Measurements from ENCODE around the gene SLC24A3.

Gene SLC24A3

DNA sequence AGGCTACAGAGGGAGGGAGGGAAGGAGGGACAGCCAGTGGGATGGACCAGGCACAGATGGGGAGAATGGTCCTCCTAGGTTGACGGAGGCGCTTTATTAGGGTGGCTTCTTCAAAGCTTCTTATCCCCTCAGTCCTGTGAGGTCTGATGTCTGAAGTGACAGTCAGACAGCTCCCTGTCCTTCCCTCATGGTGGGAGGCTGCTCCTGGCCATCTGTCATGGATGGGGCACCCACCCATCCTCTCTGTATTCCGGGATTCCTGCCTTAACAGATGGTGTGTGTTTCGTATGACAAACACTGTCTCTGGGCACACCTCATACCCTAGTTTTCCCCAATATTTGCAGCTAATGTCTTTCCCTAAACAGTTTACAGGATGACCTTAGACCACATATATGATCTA is 553.5 kb downstream of the SLC24A3 start:
- no peak overlapping the region for H3K27ac ChIP-seq
- H3K36me3 ChIP-seq (ENCODE audit: insufficient read depth, low read length): no peaks in the 10 kb centered on the region

DNA sequence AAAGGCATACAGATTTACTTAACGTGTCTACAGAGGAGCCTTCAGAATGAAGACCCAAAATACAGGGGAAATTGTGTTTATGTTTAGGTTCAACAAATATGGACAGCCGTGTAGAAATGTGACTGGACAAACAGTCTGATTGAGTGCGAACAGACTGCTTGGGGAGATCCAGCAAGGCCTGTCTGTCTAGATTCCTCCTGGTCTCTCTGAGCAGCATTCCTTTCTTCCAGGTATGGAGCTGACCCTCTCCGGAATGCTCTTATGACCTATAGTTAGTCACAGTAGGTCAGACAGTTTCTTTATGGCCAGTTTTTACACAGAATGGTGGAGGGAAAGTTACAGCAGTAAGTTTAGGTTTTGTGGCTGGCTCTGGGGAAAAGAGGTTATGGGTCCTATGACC is 554.6 kb downstream of the SLC24A3 start:
- H3K27ac ChIP-seq: no peak overlapping the region
- H3K9me3 ChIP-seq (ENCODE audit: low read depth, low read length): no peaks in the 10 kb centered on the region
- no peak for DNase-seq (ENCODE audit: low read depth, low spot score)
- H3K9ac ChIP-seq (ENCODE audit: insufficient read length): no peak overlapping the region
- no peak for TF ChIP-seq FOXP2 (optimal IDR thresholded peaks at IDR 0.05; ENCODE audit: control extremely low read depth, extremely low read length, insufficient read depth)
- no peak for TF ChIP-seq EZH2 (IDR thresholded peaks at IDR 0.05)
- TF ChIP-seq POLR2AphosphoS5 (IDR thresholded peaks at IDR 0.05; ENCODE audit: borderline replicate concordance, low read depth, low read length): no peak
- no peaks in the 10 kb centered on the region for H3K36me3 ChIP-seq (ENCODE audit: insufficient read depth, low read length)
- H3K4me3 ChIP-seq: no peak overlapping the region

More for the DNA sequence above, 553.5 kb downstream of the SLC24A3 start:
- no peak overlapping the region for H3K9ac ChIP-seq (ENCODE audit: insufficient read length)
- no peaks in the 10 kb centered on the region for H3K9me3 ChIP-seq (ENCODE audit: low read depth, low read length)
- DNase-seq (ENCODE audit: low read depth, low spot score): no peak
- TF ChIP-seq POLR2AphosphoS5 (IDR thresholded peaks at IDR 0.05; ENCODE audit: borderline replicate concordance, low read depth, low read length) (no peak), FOXP2 (optimal IDR thresholded peaks at IDR 0.05; ENCODE audit: control extremely low read depth, extremely low read length, insufficient read depth) (no peak), EZH2 (IDR thresholded peaks at IDR 0.05) (no peak)
- H3K4me3 ChIP-seq: no peak overlapping the region

DNA sequence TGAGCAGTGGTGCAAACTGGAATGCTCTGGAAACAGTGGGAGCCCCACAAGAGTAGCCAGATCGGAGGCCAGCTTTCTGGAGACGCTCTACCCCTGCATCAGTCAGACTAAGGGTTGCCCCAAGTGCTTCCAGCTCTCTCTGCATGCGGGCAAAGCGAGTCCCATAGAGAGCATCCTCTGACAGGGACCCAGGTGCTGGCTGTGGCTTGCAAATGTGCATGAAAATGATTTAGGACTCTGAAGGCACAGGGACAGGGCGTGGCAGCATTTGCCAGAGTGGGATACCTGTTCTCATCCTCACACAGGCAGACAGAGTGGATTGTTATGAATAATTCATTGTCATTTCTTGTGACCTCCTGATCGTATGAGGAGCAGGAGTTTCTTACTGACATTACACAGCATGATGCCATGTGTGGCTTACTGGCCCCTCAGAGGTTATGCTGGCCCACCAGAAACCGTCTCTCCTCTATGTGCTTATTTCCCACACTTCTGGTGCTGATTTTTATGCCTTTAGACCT is 555.9 kb downstream of the SLC24A3 start:
- Histone ChIP-seq H3K9me3 (ENCODE audit: low read depth, low read length) (no peaks in the 10 kb centered on the region), H3K4me3 (no peak overlapping the region), H3K27ac (no peak overlapping the region), H3K9ac (ENCODE audit: insufficient read length) (no peak overlapping the region), H3K36me3 (ENCODE audit: insufficient read depth, low read length) (no peaks in the 10 kb centered on the region)
- DNase-seq (ENCODE audit: low read depth, low spot score): no peak
- TF ChIP-seq EZH2 (IDR thresholded peaks at IDR 0.05) (no peak), POLR2AphosphoS5 (IDR thresholded peaks at IDR 0.05; ENCODE audit: borderline replicate concordance, low read depth, low read length) (no peak)

DNA sequence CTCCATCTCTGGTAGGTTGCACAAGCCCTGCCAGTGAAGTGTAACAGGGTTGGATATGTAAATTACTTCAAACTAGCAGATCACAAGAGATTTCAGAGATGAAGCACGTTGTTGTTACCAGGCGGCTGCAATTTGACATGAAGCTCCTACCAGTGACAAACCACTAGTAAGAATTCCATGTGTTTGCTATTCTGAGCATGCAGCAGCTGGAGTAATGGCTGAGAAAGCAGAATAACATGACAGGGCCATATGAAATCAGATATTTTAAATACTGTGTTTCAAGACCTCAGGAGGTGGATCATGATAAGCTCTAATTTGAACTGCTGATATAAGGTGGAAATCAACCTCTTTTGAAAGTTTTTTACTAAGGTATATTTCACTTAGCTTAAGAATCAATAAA is 557.1 kb downstream of the SLC24A3 start:
- H3K4me3 ChIP-seq: no peak overlapping the region
- no peak overlapping the region for H3K27ac ChIP-seq
- TF ChIP-seq POLR2AphosphoS5 (IDR thresholded peaks at IDR 0.05; ENCODE audit: borderline replicate concordance, low read depth, low read length) (no peak), EZH2 (IDR thresholded peaks at IDR 0.05) (no peak), FOXP2 (optimal IDR thresholded peaks at IDR 0.05; ENCODE audit: control extremely low read depth, extremely low read length, insufficient read depth) (no peak)
- H3K9me3 ChIP-seq (ENCODE audit: low read depth, low read length): no peaks in the 10 kb centered on the region
- no peaks in the 10 kb centered on the region for H3K36me3 ChIP-seq (ENCODE audit: insufficient read depth, low read length)
- DNase-seq (ENCODE audit: low read depth, low spot score): no peak
- H3K9ac ChIP-seq (ENCODE audit: insufficient read length): no peak overlapping the region

DNA sequence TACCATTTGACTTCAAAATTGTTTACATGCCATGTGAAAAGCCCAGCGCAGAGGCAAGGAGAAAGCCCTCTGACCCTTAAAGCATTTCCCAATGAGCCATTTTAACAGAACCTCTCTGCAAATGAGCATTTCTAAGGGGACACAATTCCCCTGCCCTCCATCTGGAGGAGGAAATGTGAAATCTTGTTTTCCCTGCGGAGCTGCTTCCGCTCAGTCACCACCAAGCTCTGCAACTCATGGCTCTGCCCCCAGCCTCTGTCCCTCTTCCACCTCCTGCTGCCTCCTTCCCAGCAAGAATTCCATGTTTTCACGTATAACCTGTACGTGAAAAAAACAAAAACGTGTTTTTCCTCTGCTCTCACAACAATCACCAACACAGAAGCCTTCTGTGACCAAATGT is 557.9 kb downstream of the SLC24A3 start:
- H3K9me3 ChIP-seq (ENCODE audit: low read depth, low read length): no peaks in the 10 kb centered on the region
- no peak for DNase-seq (ENCODE audit: low read depth, low spot score)
- H3K4me3 ChIP-seq: no peak overlapping the region
- TF ChIP-seq POLR2AphosphoS5 (IDR thresholded peaks at IDR 0.05; ENCODE audit: borderline replicate concordance, low read depth, low read length): no peak
- TF ChIP-seq EZH2 (IDR thresholded peaks at IDR 0.05): no peak
- no peak for TF ChIP-seq FOXP2 (optimal IDR thresholded peaks at IDR 0.05; ENCODE audit: control extremely low read depth, extremely low read length, insufficient read depth)
- H3K27ac ChIP-seq: no peak overlapping the region
- no peaks in the 10 kb centered on the region for H3K36me3 ChIP-seq (ENCODE audit: insufficient read depth, low read length)
- H3K9ac ChIP-seq (ENCODE audit: insufficient read length): no peak overlapping the region

DNA sequence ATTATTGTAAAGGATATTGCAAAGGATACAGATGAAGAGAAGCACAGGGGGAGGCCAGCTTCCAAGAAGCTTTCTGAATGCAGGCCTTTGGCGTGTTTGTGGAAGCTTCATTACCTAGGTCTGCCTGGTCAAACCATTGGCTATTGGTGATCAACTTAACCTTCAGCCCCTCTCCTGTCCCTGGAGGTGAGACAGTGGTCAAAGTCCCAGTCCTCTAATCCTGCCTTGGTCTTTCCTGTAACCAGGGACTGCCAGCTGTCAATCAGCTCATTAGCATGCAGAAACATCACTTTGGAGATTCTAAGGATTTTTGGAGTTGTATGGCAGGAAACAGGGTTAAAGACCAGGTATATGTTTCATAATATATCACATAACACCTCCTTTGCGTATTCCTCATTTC is 558.6 kb downstream of the SLC24A3 start:
- Histone ChIP-seq H3K27ac (no peak overlapping the region), H3K9ac (ENCODE audit: insufficient read length) (no peak overlapping the region), H3K9me3 (ENCODE audit: low read depth, low read length) (no peaks in the 10 kb centered on the region), H3K36me3 (ENCODE audit: insufficient read depth, low read length) (no peaks in the 10 kb centered on the region), H3K4me3 (no peak overlapping the region)
- TF ChIP-seq FOXP2 (optimal IDR thresholded peaks at IDR 0.05; ENCODE audit: control extremely low read depth, extremely low read length, insufficient read depth) (no peak), EZH2 (IDR thresholded peaks at IDR 0.05) (no peak), POLR2AphosphoS5 (IDR thresholded peaks at IDR 0.05; ENCODE audit: borderline replicate concordance, low read depth, low read length) (no peak)
- DNase-seq (ENCODE audit: low read depth, low spot score): no peak
